H1 (cell line): ENCODE results near the gene PRODH. TPM values are rescaled to one million over a fixed set of nuclear protein-coding genes. Genes with fewer than 3 reads are reported as not detected.
"Not testable (repeated sequence)": the region's sequence is repeated elsewhere in the genome, so short reads cannot be mapped to it uniquely, and the experiment has no call there.

Experiments
- CTCF ChIA-PET: fragments of 300-600 bp; sonication (Branson Sonifier 250); formaldehyde crosslinking; loops from one replicate; lab custom pipeline; 2021; ENCODE audit not compliant: partially characterized antibody; lab: Charles Lee
- POLR2A ChIA-PET: fragments of 300-600 bp; sonication (Branson Sonifier 250); formaldehyde crosslinking; loops from one replicate; lab custom pipeline; 2021; ENCODE audit warnings: inconsistent platforms; ENCODE audit not compliant: partially characterized antibody; lab: Charles Lee
- DNase-seq, 2 experiments: peaks; one replicate each; pipeline versions ENCODE4 v3.0.0 to v3.0.0-alpha.2; 2010 to 2022; ENCODE audit warnings: low spot score in 2 of 2, low read depth in 1 of 2, mixed read lengths in 1 of 2
- FAIRE-seq: peaks from 2 replicates; lab custom pipeline; 2011; peaks lifted over from hg19 to GRCh38; lab: Jason Lieb, UNC
- H2AFZ ChIP-seq: 2 replicates; pipeline ENCODE4 v1.8.1; 2012; ENCODE audit warnings: low read length, inconsistent platforms
- H2AK5ac ChIP-seq: 2 replicates; pipeline ENCODE4 v1.6.1; 2013; ENCODE audit warnings: low read depth, low read length
- H2BK120ac ChIP-seq: replicated peaks from 2 replicates; pipeline ENCODE3; 2013; ENCODE audit warnings: low read depth, low read length, inconsistent platforms
- H2BK12ac ChIP-seq: 2 replicates; pipeline ENCODE4 v1.6.1; 2013; ENCODE audit warnings: low read depth, low read length
- H2BK15ac ChIP-seq: 2 replicates; pipeline ENCODE4 v1.6.1; 2013; ENCODE audit warnings: low read length
- H2BK20ac ChIP-seq: 2 replicates; pipeline ENCODE4 v1.6.1; 2013; ENCODE audit warnings: low read length
- H2BK5ac ChIP-seq: 2 replicates; pipeline ENCODE4 v1.6.1; 2013; ENCODE audit warnings: low read depth, low read length
- H3K14ac ChIP-seq: 2 replicates; pipeline ENCODE4 v1.6.1; 2013; ENCODE audit warnings: inconsistent platforms; ENCODE audit not compliant: insufficient read length
- H3K18ac ChIP-seq: 2 replicates; pipeline ENCODE4 v1.6.1; 2013; ENCODE audit warnings: low read length; ENCODE audit errors: extremely low read depth
- H3K23ac ChIP-seq: 2 replicates; pipeline ENCODE4 v1.6.1; 2013; ENCODE audit warnings: inconsistent platforms; ENCODE audit not compliant: insufficient read length
- H3K23me2 ChIP-seq: 2 replicates; pipeline ENCODE4 v1.6.1; 2013; ENCODE audit warnings: low read depth, low read length
- H3K27ac ChIP-seq: 2 replicates; pipeline ENCODE4 v1.6.1; 2011; ENCODE audit warnings: low read depth, low read length, inconsistent platforms
- H3K27me3 ChIP-seq, 4 experiments: replicated peaks in 1 of 4; 1 replicate in 1 of 4; 2 replicates in 3 of 4; pipeline versions ENCODE4 v1.6.1 to v1.8.1; 2011 to 2013; ENCODE audit warnings: low read length in 3 of 4, mild to moderate bottlenecking in 3 of 4, inconsistent platforms in 2 of 4, mixed read lengths in 2 of 4, moderate library complexity in 1 of 4; ENCODE audit not compliant: control insufficient read depth in 3 of 4, insufficient read depth in 3 of 4; ENCODE audit errors: extremely low read depth in 1 of 4
- H3K36me3 ChIP-seq, 4 experiments: 2 replicates each; pipeline versions ENCODE4 v1.6.1 to v1.8.1; 2011 to 2013; ENCODE audit warnings: mild to moderate bottlenecking in 4 of 4, low read length in 3 of 4, moderate library complexity in 2 of 4, control low read depth in 1 of 4, inconsistent platforms in 1 of 4; ENCODE audit not compliant: insufficient read depth in 4 of 4, control insufficient read depth in 2 of 4
- H3K4ac ChIP-seq: replicated peaks from 2 replicates; pipeline ENCODE3; 2013; ENCODE audit warnings: low read length, low read depth, mixed read lengths, inconsistent platforms; ENCODE audit not compliant: insufficient read length
- H3K4me1 ChIP-seq, 4 experiments: replicated peaks in 1 of 4; 1 replicate in 1 of 4; 2 replicates in 3 of 4; pipeline versions ENCODE4 v1.6.1 to v1.8.1; 2011 to 2013; ENCODE audit warnings: low read length in 3 of 4, inconsistent platforms in 2 of 4, mixed read lengths in 1 of 4; ENCODE audit not compliant: insufficient read depth in 4 of 4, control insufficient read depth in 3 of 4
- H3K4me2 ChIP-seq, 2 experiments: 2 replicates each; pipeline versions ENCODE4 v1.6.1 to v1.8.1; 2011 to 2013; ENCODE audit warnings: low read depth in 2 of 2, low read length in 2 of 2, control low read depth in 1 of 2, inconsistent platforms in 1 of 2, mild to moderate bottlenecking in 1 of 2; ENCODE audit not compliant: insufficient read depth in 1 of 2
- H3K4me3 ChIP-seq, 4 experiments: fragments of 200-600, 300-600 bp in 1 of 4; sonication (generic), shearing (Covaris generic), sonication (Bioruptor Twin) in 1 of 4; 2 replicates each; pipeline versions ENCODE4 v1.5.1 to v1.8.1; 2011 to 2016; ENCODE audit warnings: low read length in 4 of 4, low read depth in 3 of 4, control low read depth in 2 of 4, inconsistent platforms in 2 of 4, mild to moderate bottlenecking in 2 of 4, mixed read lengths in 1 of 4, moderate library complexity in 1 of 4; ENCODE audit not compliant: insufficient read depth in 2 of 4; ENCODE audit errors: extremely low read depth in 1 of 4
- H3K56ac ChIP-seq: replicated peaks from 2 replicates; pipeline ENCODE3; 2013; ENCODE audit warnings: low read depth, mild to moderate bottlenecking, mixed read lengths, low read length, inconsistent platforms; ENCODE audit not compliant: insufficient read length
- H3K79me1 ChIP-seq: 2 replicates; pipeline ENCODE4 v1.6.1; 2013; ENCODE audit warnings: low read depth, low read length, control low read depth
- H3K79me2 ChIP-seq, 2 experiments: 2 replicates each; pipeline versions ENCODE4 v1.6.1 to v1.8.1; 2012 to 2013; ENCODE audit warnings: low read length in 2 of 2, mild to moderate bottlenecking in 2 of 2, inconsistent platforms in 1 of 2; ENCODE audit not compliant: insufficient read depth in 2 of 2, control insufficient read depth in 1 of 2
- H3K9ac ChIP-seq, 4 experiments: replicated peaks in 1 of 4; 1 replicate in 1 of 4; 2 replicates in 3 of 4; pipeline versions ENCODE4 v1.6.1 to v1.8.1; 2011 to 2013; ENCODE audit warnings: low read depth in 3 of 4, low read length in 3 of 4, control low read depth in 2 of 4, mild to moderate bottlenecking in 2 of 4, moderate library complexity in 2 of 4, inconsistent platforms in 1 of 4; ENCODE audit errors: extremely low read depth in 1 of 4
- H3K9me3 ChIP-seq, 2 experiments: 2 replicates each; pipeline versions ENCODE4 v1.6.1 to v1.8.1; 2012 to 2013; ENCODE audit warnings: mild to moderate bottlenecking in 2 of 2, moderate library complexity in 2 of 2, control low read depth in 1 of 2, inconsistent platforms in 1 of 2, low read depth in 1 of 2, low read length in 1 of 2, mixed read lengths in 1 of 2; ENCODE audit not compliant: insufficient read depth in 2 of 2
- H4K20me1 ChIP-seq, 2 experiments: replicated peaks in 1 of 2; 2 replicates each; pipeline versions ENCODE3 to v1.8.1; 2011 to 2013; ENCODE audit warnings: inconsistent platforms in 2 of 2, low read length in 2 of 2, mild to moderate bottlenecking in 1 of 2; ENCODE audit not compliant: insufficient read depth in 2 of 2, control insufficient read depth in 1 of 2
- H4K5ac ChIP-seq: 2 replicates; pipeline ENCODE4 v1.6.1; 2013; ENCODE audit warnings: low read length, low read depth, mixed read lengths, inconsistent platforms; ENCODE audit not compliant: insufficient read length
- H4K8ac ChIP-seq: 2 replicates; pipeline ENCODE4 v1.8.0; 2013; ENCODE audit warnings: mild to moderate bottlenecking, moderate library complexity, low read length, inconsistent platforms; ENCODE audit not compliant: insufficient read depth; ENCODE audit errors: extremely low read depth
- H4K91ac ChIP-seq: replicated peaks from 2 replicates; pipeline ENCODE3; 2013; ENCODE audit warnings: low read length, mixed read lengths, inconsistent platforms; ENCODE audit not compliant: insufficient read length
- EGR1 ChIP-seq: IDR thresholded peaks from 2 replicates; pipeline ENCODE4 v1.6.1; 2011; ENCODE audit warnings: low read depth, low read length, borderline replicate concordance
- KDM1A ChIP-seq: fragments of 200-600, 300-600 bp; sonication (generic); IDR thresholded peaks from 2 replicates; pipeline ENCODE4 v1.7.1; 2016; ENCODE audit warnings: mild to moderate bottlenecking, low read length, borderline replicate concordance
- POLR2A ChIP-seq, 2 experiments: IDR thresholded peaks; 1 replicate in 1 of 2; 2 replicates in 1 of 2; pipeline ENCODE4 v1.6.1; 2011; ENCODE audit warnings: low read depth in 2 of 2, low read length in 2 of 2, mild to moderate bottlenecking in 2 of 2; ENCODE audit errors: control extremely low read depth in 1 of 2
- POU5F1 ChIP-seq: IDR thresholded peaks from 2 replicates; pipeline ENCODE4 v1.6.1; 2011; ENCODE audit warnings: low read depth, mild to moderate bottlenecking, low read length, moderate library complexity
- SUZ12 ChIP-seq: fragments of 200-600 bp; sonication (generic); IDR thresholded peaks from 2 replicates; pipeline ENCODE4 v1.6.1; 2012; ENCODE audit warnings: mild to moderate bottlenecking, inconsistent platforms, low read length, moderate library complexity, mixed read lengths
- TBP ChIP-seq: IDR thresholded peaks from 2 replicates; pipeline ENCODE4 v1.6.1; 2011; ENCODE audit warnings: low read depth, low read length, improper control_type of control experiment
- TEAD4 ChIP-seq: IDR thresholded peaks from 2 replicates; pipeline ENCODE4 v1.6.1; 2012; ENCODE audit warnings: low read depth, low read length, inconsistent platforms, mixed read lengths
- WGBS, 2 experiments: shearing (Covaris generic) in 1 of 2; methylation state at CpG; one replicate each; pipeline versions ENCODE4 v1.1.6 to v1.1.7; 2013 to 2015; ENCODE audit warnings: low lambda C conversion rate in 2 of 2, mixed read lengths in 2 of 2, inconsistent platforms in 1 of 2, low coverage in 1 of 2, missing lambda C conversion rate in 1 of 2; ENCODE audit not compliant: insufficient replicate concordance in 2 of 2, insufficient coverage in 1 of 2, insufficient read length in 1 of 2; ENCODE audit errors: extremely low coverage in 1 of 2, missing lambda C conversion rate in 1 of 2; 5-methylcytosine and 5-hydroxymethylcytosine counted together
- polyA plus RNA-seq, 7 experiments: library from polyadenylated mRNA; depleted of rRNA in 3 of 7; stranded (reverse) in 5 of 7; unstranded in 2 of 7; fragments of >200 nt in 5 of 7; fragments of 200-250 nt in 2 of 7; gene quantifications; 1 replicate in 5 of 7; 2 replicates in 1 of 7; 4 replicates in 1 of 7; pipeline versions ENCODE4 v1.2.1 to v1.2.3, GENCODE V29; 2011 to 2013; ENCODE audit warnings: missing spikeins in 2 of 7, mixed read lengths in 2 of 7
- total RNA-seq: library from RNA; stranded (reverse); fragmentation: NEBNext Ultra II Directional; extraction: Animal tissue kit (Norgen Biotek cat#: 25700); gene quantifications from 2 replicates; pipeline ENCODE4 v1.2.1, GENCODE V29; 2021

Gene PRODH
- total and polyA plus RNA-seq, 2 of the 8 experiments (the other 6 are each of a cell fraction or from before 2014, with no cell fraction given): 27.6 to 45.6 TPM

DNA sequence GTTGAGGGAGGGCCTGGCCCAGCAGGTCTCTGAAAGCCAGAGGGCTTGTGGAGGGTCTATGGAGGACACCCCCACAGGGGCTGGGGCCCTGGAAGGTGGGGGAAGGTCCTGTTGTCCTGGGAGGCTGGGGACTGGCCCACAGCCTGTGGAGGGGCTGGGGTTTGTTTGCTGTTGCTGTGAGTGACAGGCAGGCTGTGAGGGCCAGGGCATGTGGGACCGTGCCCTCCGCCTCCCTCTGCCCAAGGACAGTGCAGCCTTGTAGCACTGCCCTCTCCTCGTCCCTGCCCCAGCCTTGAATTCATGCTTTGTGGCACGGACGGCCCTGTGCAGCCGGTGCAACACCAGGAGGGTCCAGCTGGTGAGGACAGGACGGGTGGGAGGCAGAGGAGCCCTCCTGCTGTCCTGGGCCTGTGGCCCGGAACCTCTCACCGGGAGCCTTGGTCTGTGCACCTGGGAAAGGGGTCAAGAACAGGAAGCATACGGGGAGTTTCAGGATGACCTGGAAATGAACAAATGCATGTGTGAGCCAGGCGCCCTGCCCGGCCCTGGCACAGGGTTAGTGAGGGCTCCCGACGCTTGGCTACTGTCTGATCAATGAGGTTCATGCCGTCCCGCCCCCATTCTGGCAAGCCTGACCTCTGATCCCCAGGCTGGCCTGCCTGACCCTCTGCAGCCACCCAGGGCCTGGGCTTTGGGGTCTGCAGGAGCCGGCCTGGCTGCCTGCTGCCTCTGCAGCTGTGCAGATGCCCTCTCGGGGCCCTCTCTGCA, 37.4 kb upstream of the PRODH start (continued):
- TF ChIP-seq EGR1: no peak
- no peak for TF ChIP-seq TEAD4
- no peak for TF ChIP-seq POU5F1
- no peak for TF ChIP-seq TBP
- no peak for TF ChIP-seq SUZ12
- no peak for TF ChIP-seq KDM1A
- no peak for TF ChIP-seq POLR2A (IDR thresholded peaks at IDR 0.05; ENCODE audit: control extremely low read depth in 1 of 2, low read depth in 2 of 2, low read length in 2 of 2)

DNA sequence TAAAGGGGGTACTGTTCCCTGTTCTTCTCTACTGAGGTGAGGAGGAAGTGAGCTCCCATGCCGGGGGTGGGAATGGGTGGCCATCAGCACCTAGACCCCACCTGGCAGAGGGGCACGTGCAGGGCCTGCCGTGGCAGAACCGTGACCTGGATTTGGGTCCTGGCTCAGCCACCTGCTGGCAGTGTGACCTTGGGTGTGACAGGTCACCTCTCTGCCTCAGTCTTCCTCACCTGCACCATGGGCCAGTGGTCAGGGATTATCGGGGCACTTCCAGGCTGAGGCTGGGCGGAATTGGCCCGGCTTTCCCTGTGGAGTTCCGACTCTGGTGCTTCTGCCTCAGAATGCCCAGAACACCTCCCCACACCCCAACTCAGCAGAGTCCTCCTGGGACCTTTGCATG, 36.5 kb upstream of the PRODH start:
- H4K5ac ChIP-seq, H3K79me2 ChIP-seq, H2AFZ ChIP-seq, H2BK120ac ChIP-seq, H3K27ac ChIP-seq, H4K20me1 ChIP-seq, H2BK12ac ChIP-seq, H3K23me2 ChIP-seq, H3K4ac ChIP-seq, H3K36me3 ChIP-seq, H3K14ac ChIP-seq, DNase-seq, H3K79me1 ChIP-seq, H3K4me3 ChIP-seq, H3K4me2 ChIP-seq, H3K56ac ChIP-seq, H3K9me3 ChIP-seq, H3K18ac ChIP-seq, H4K8ac ChIP-seq, H3K9ac ChIP-seq, POLR2A ChIA-PET, CTCF ChIA-PET, H3K27me3 ChIP-seq, H3K23ac ChIP-seq, H4K91ac ChIP-seq, FAIRE-seq, H2BK15ac ChIP-seq, H2BK20ac ChIP-seq, H2AK5ac ChIP-seq, H2BK5ac ChIP-seq: not testable (repeated sequence)
- 87% methylated on average over 8 of the region's 8 CpGs; no CpG with 5 or more reads in 1 of the 2 experiments for WGBS, 2 experiments
- peaks cover 0 to 13% (median 8%) of the 10 kb centered on the region in 4 experiments; a peak in 6 of 7 replicates for H3K4me1 ChIP-seq
